H9 (cell line): Measurements from ENCODE around the gene IPO11. TPM values are rescaled to one million over a fixed set of nuclear protein-coding genes. Genes with fewer than 3 reads are reported as not detected.

Source experiments
- DNase-seq: peaks from one replicate; pipeline ENCODE4 v3.0.0-alpha.2; 2017
- H2AFZ ChIP-seq: one replicate; pipeline ENCODE4 v1.6.1; 2013; ENCODE audit warnings: mild to moderate bottlenecking, low read length, control low read depth, moderate library complexity
- H2AK5ac ChIP-seq: 2 replicates; pipeline ENCODE4 v1.6.1; 2013; ENCODE audit warnings: low read length, control low read depth, mixed read lengths; ENCODE audit not compliant: insufficient read length
- H2BK120ac ChIP-seq: one replicate; pipeline ENCODE4 v1.6.1; 2013; ENCODE audit warnings: low read depth, mild to moderate bottlenecking, low read length, control low read depth, inconsistent platforms; ENCODE audit not compliant: poor library complexity, severe bottlenecking
- H2BK12ac ChIP-seq: 2 replicates; pipeline ENCODE4 v1.6.1; 2013; ENCODE audit warnings: low read length, control low read depth, mixed read lengths, low read depth; ENCODE audit not compliant: insufficient read length
- H2BK15ac ChIP-seq: 2 replicates; pipeline ENCODE4 v1.6.1; 2013; ENCODE audit warnings: low read depth, low read length, control low read depth
- H2BK20ac ChIP-seq: one replicate; pipeline ENCODE4 v1.6.1; 2013; ENCODE audit warnings: low read depth, mild to moderate bottlenecking, low read length, control low read depth, inconsistent platforms; ENCODE audit not compliant: poor library complexity, severe bottlenecking
- H2BK5ac ChIP-seq: 2 replicates; pipeline ENCODE4 v1.6.1; 2013; ENCODE audit warnings: low read length, control low read depth, mixed read lengths; ENCODE audit not compliant: insufficient read length
- H3K14ac ChIP-seq: 2 replicates; pipeline ENCODE4 v1.6.1; 2013; ENCODE audit warnings: low read length, control low read depth; ENCODE audit not compliant: insufficient read depth
- H3K18ac ChIP-seq: 2 replicates; pipeline ENCODE4 v1.6.1; 2013; ENCODE audit warnings: low read depth, mild to moderate bottlenecking, mixed read lengths, low read length, control low read depth; ENCODE audit not compliant: insufficient read length
- H3K23ac ChIP-seq: 2 replicates; pipeline ENCODE4 v1.6.1; 2013; ENCODE audit warnings: low read length, control low read depth, mixed read lengths, low read depth; ENCODE audit not compliant: insufficient read length
- H3K23me2 ChIP-seq: 2 replicates; pipeline ENCODE4 v1.6.1; 2013; ENCODE audit warnings: low read depth, mild to moderate bottlenecking, mixed read lengths, low read length, control low read depth; ENCODE audit not compliant: insufficient read length, poor library complexity, severe bottlenecking
- H3K27ac ChIP-seq: 2 replicates; pipeline ENCODE4 v1.5.1; 2013; ENCODE audit warnings: low read length, control low read depth, mixed read lengths, low read depth; ENCODE audit not compliant: insufficient read length
- H3K27me3 ChIP-seq: 2 replicates; pipeline ENCODE4 v1.6.1; 2013; ENCODE audit warnings: low read length, control low read depth, inconsistent platforms; ENCODE audit not compliant: insufficient read depth
- H3K4ac ChIP-seq: 2 replicates; pipeline ENCODE4 v1.6.1; 2013; ENCODE audit warnings: low read depth, mild to moderate bottlenecking, control low read depth, inconsistent platforms, low read length, moderate library complexity
- H3K4me1 ChIP-seq: 2 replicates; pipeline ENCODE4 v1.6.1; 2013; ENCODE audit warnings: low read length, control low read depth, inconsistent platforms; ENCODE audit not compliant: insufficient read depth
- H3K4me2 ChIP-seq: 2 replicates; pipeline ENCODE4 v1.6.1; 2013; ENCODE audit warnings: low read length, control low read depth, mixed read lengths; ENCODE audit not compliant: insufficient read length, insufficient read depth
- H3K56ac ChIP-seq: 2 replicates; pipeline ENCODE4 v1.6.1; 2013; ENCODE audit warnings: low read depth, mild to moderate bottlenecking, mixed read lengths, low read length, control low read depth; ENCODE audit not compliant: insufficient read length
- H3K79me1 ChIP-seq: 2 replicates; pipeline ENCODE4 v1.6.1; 2013; ENCODE audit warnings: low read depth, mild to moderate bottlenecking, moderate library complexity, low read length, control low read depth, inconsistent platforms; ENCODE audit not compliant: insufficient read depth, poor library complexity, severe bottlenecking
- H3K79me2 ChIP-seq: 2 replicates; pipeline ENCODE4 v1.6.1; 2013; ENCODE audit warnings: low read length, control low read depth, inconsistent platforms; ENCODE audit not compliant: insufficient read depth
- H3K9ac ChIP-seq: 2 replicates; pipeline ENCODE4 v1.6.1; 2013; ENCODE audit warnings: low read length, control low read depth, mixed read lengths; ENCODE audit not compliant: insufficient read length; ENCODE audit errors: extremely low read depth
- H3K9me3 ChIP-seq: one replicate; pipeline ENCODE4 v1.6.1; 2013; ENCODE audit warnings: low read depth, low read length, inconsistent platforms; ENCODE audit not compliant: control insufficient read depth
- H3T11ph ChIP-seq: one replicate; pipeline ENCODE4 v1.6.1; 2013; ENCODE audit warnings: mild to moderate bottlenecking, low read length, control low read depth, inconsistent platforms
- H4K20me1 ChIP-seq: one replicate; pipeline ENCODE4 v1.6.1; 2013; ENCODE audit not compliant: control insufficient read depth, insufficient read length, insufficient read depth
- H4K5ac ChIP-seq: 2 replicates; pipeline ENCODE4 v1.6.1; 2013; ENCODE audit warnings: low read depth, mild to moderate bottlenecking, mixed read lengths, low read length, control low read depth; ENCODE audit not compliant: insufficient read length
- H4K8ac ChIP-seq: replicated peaks from 2 replicates; pipeline ENCODE4 v1.6.1; 2013; ENCODE audit warnings: low read length, control low read depth, mixed read lengths, low read depth; ENCODE audit not compliant: insufficient read length
- H4K91ac ChIP-seq: 2 replicates; pipeline ENCODE4 v1.6.1; 2013; ENCODE audit warnings: low read depth, mild to moderate bottlenecking, moderate library complexity, mixed read lengths, low read length, control low read depth; ENCODE audit not compliant: insufficient read length
- H3K27ac Mint-ChIP-seq, 3 experiments: 2 replicates in 2 of 3; 3 replicates in 1 of 3; pipeline ENCODE4 v1.8.0; 2020 to 2021; ENCODE audit warnings: mixed read lengths in 3 of 3, mild to moderate bottlenecking in 1 of 3, moderate library complexity in 1 of 3
- H3K27me3 Mint-ChIP-seq: 2 replicates; pipeline ENCODE4 v1.8.0; 2021; ENCODE audit warnings: low read depth, mild to moderate bottlenecking, moderate library complexity, mixed read lengths
- H3K36me3 Mint-ChIP-seq, 3 experiments: 2 replicates in 2 of 3; 3 replicates in 1 of 3; pipeline ENCODE4 v1.8.0; 2020 to 2021; ENCODE audit warnings: low read depth in 3 of 3, mixed read lengths in 3 of 3; ENCODE audit not compliant: insufficient read depth in 1 of 3
- H3K4me1 Mint-ChIP-seq, 2 experiments: 2 replicates each; pipeline ENCODE4 v1.8.0; 2020; ENCODE audit warnings: mixed read lengths in 2 of 2
- H3K4me3 Mint-ChIP-seq, 2 experiments: 2 replicates in 1 of 2; 3 replicates in 1 of 2; pipeline ENCODE4 v1.8.0; 2020 to 2021; ENCODE audit warnings: mild to moderate bottlenecking in 2 of 2, mixed read lengths in 2 of 2, moderate library complexity in 1 of 2
- H3K9me3 Mint-ChIP-seq, 2 experiments: 2 replicates in 1 of 2; 3 replicates in 1 of 2; pipeline ENCODE4 v1.8.0; 2020; ENCODE audit warnings: mild to moderate bottlenecking in 2 of 2, mixed read lengths in 2 of 2, moderate library complexity in 1 of 2
- CTCF ChIP-seq: fragments of 200-600 bp; sonication (generic); conservative IDR thresholded peaks from 3 replicates; pipeline ENCODE4 v1.8.0; 2021; ENCODE audit warnings: antibody characterized with exemption, mild to moderate bottlenecking
- WGBS: extraction: QIAGEN DNeasy Blood & Tissue Kit; methylation state at CpG from one replicate; pipeline ENCODE4 v1.1.7; 2013; ENCODE audit warnings: missing lambda C conversion rate, low lambda C conversion rate, mixed read lengths; ENCODE audit not compliant: insufficient read length; ENCODE audit errors: extremely low coverage; 5-methylcytosine and 5-hydroxymethylcytosine counted together
- total RNA-seq: library from RNA; stranded (reverse); gene quantifications from 2 replicates; pipeline ENCODE4 v1.2.1, GENCODE V29; 2021

IPO11 gene
- total RNA-seq, 1 experiment from 2014 or later, result 63.0 TPM

DNA sequence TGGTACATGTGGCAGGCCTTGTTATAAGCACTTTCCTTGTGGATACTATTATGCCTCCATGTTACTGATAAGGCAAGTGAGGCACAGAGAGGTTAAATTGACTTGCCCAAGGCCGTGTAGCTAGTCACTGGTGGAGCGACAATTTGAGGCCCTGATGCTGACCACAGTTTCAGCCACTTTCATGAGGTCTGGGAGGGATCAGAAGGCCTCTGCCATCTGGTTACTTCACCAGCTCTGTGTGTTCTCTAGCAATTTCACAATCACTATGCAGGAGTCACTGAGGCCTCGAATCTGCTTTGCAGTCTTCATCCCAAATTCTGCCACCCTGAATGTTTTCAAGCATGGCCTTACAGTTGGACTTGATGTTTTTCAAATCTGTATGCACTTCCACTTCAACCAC is 175.2 kb downstream of the IPO11 start:
- H4K5ac ChIP-seq, result no peak overlapping the region
- H3K9me3 Mint-ChIP-seq, result no peaks in the 10 kb centered on the region
- WGBS, result no CpG with 5 or more reads among the region's 3 CpGs

More for the DNA sequence above, 175.2 kb downstream of the IPO11 start:
- no peak overlapping the region for H4K91ac ChIP-seq
- no peak overlapping the region for H2BK15ac ChIP-seq
- no peaks in the 10 kb centered on the region; the same call in 1 of the 2 replicates for H3K79me2 ChIP-seq
- no peak overlapping the region for H3K14ac ChIP-seq
- Mint-ChIP-seq H3K27me3 (no peaks in the 10 kb centered on the region), H3K4me1 (no peaks in the 10 kb centered on the region), H3K4me3 (no peak overlapping the region), H3K27ac (no peak overlapping the region), H3K36me3 (peaks cover under 1 to 21% (median 12%) of the 10 kb centered on the region in 3 experiments)
- H3K27ac ChIP-seq, result no peak overlapping the region
- TF ChIP-seq CTCF, result no peak
- no peak overlapping the region for H3K9ac ChIP-seq
- no peaks in the 10 kb centered on the region for H3K4me1 ChIP-seq
- no peak overlapping the region for H3K4me2 ChIP-seq
- H2BK12ac ChIP-seq, result no peak overlapping the region
- no peaks in the 10 kb centered on the region for H3K27me3 ChIP-seq
- H3K79me1 ChIP-seq, result no peaks in the 10 kb centered on the region
- no peak overlapping the region for H2AK5ac ChIP-seq
- no peaks in the 10 kb centered on the region for H4K20me1 ChIP-seq
- no peak overlapping the region for H2BK20ac ChIP-seq
- no peak overlapping the region for H2BK120ac ChIP-seq
- no peak overlapping the region for H3K18ac ChIP-seq
- H3K23me2 ChIP-seq, result no peaks in the 10 kb centered on the region
- H3T11ph ChIP-seq, result no peak overlapping the region
- no peak overlapping the region for H3K23ac ChIP-seq
- no peak overlapping the region for H2AFZ ChIP-seq
- no peak overlapping the region for H3K4ac ChIP-seq
- no peak overlapping the region for H4K8ac ChIP-seq
- no peaks in the 10 kb centered on the region for H3K9me3 ChIP-seq
- no peak for DNase-seq
- H2BK5ac ChIP-seq, result no peak overlapping the region
- H3K56ac ChIP-seq, result no peak overlapping the region
